Ovary (tissue), 3 donors: ENCODE results near the gene NCOA6.

Experiments used
- EP300 ChIP-seq: sonication (generic); formaldehyde crosslinking; IDR thresholded peaks from one replicate; pipeline ENCODE4 v1.6.1; 2017; ENCODE audit warnings: antibody characterized with exemption
- POLR2A ChIP-seq: fragments of 450-650 bp; IDR thresholded peaks from one replicate; pipeline ENCODE4 v1.6.1; 2017; ENCODE audit warnings: antibody characterized with exemption, mild to moderate bottlenecking, moderate library complexity
- TF ChIP-seq, protein P1 (sequence below), 3 donors: fragments of 450-650 bp in 2 of 3; fragments of 200-600 bp in 1 of 3; IDR thresholded peaks; one replicate each; pipeline versions ENCODE4 v1.5.1 to v1.8.0; 2016 to 2022; ENCODE audit warnings: antibody characterized with exemption in 3 of 3, mild to moderate bottlenecking in 1 of 3
- donor health status: DM: no; HTN: no; CAD: no.

DNA sequence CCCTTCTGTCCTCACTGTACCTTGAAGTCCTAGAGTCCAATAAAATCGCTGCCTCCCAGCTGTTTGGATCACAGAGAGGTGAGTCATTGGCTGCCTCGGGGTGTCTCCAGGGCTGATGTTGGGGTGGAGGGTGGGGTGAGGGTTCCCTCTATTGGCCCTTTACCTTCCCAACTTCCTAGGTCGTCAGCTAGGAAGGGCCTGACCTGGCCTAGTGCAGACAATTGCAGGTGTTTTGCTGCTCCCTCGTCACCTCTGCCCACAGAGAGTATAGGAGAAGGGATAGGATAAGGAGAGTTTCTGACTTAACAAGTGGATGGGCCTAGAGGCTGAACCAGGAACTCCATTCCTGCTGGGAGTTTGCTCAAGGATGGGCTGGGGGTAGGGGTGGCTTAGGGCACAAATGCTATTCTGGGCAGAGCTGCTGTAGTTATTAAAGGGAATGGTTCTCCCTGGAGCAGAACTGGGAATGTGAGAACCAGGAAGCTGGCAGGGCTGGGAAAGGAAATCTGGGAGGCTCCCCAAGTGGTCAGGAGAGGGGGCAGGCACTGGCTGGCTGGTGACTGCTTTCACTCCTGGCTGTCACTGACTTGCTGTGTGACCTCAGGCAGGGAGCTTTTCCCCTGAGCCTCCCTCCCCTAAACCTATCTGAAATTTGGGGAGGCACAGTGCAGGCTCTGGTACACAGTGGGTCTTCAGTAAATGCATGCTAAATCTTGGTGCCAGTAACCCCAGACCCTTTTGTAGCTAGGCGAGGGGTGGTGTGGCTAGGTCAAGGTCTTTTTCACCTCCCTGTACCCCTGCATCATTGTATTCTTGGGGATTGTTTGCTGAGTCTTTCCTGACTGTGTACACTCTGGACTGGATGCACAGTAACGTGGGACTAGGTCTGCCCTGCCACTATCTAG lies 119.8 kb downstream of the NCOA6 start:
- TF ChIP-seq, protein P1, sequence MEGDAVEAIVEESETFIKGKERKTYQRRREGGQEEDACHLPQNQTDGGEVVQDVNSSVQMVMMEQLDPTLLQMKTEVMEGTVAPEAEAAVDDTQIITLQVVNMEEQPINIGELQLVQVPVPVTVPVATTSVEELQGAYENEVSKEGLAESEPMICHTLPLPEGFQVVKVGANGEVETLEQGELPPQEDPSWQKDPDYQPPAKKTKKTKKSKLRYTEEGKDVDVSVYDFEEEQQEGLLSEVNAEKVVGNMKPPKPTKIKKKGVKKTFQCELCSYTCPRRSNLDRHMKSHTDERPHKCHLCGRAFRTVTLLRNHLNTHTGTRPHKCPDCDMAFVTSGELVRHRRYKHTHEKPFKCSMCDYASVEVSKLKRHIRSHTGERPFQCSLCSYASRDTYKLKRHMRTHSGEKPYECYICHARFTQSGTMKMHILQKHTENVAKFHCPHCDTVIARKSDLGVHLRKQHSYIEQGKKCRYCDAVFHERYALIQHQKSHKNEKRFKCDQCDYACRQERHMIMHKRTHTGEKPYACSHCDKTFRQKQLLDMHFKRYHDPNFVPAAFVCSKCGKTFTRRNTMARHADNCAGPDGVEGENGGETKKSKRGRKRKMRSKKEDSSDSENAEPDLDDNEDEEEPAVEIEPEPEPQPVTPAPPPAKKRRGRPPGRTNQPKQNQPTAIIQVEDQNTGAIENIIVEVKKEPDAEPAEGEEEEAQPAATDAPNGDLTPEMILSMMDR (IDR thresholded peaks at IDR 0.05) = no peak
- TF ChIP-seq POLR2A (no peak), EP300 (no peak)
